Adrenal gland (tissue), 12 donors: Measurements from ENCODE around the gene EXD1. TPM values are rescaled to one million over a fixed set of nuclear protein-coding genes. Genes with fewer than 3 reads are reported as not detected.
"Not testable (repeated sequence)": the region's sequence is repeated elsewhere in the genome, so short reads cannot be mapped to it uniquely, and the experiment has no call there.

ENCODE experiments used
- DNase-seq, 7 donors: peaks; one replicate each; pipeline ENCODE4 v3.0.0-alpha.2; 2019 to 2020
- H3K27ac ChIP-seq, 5 donors: fragments of 200-600 bp; sonication (generic) in 4 of 5; 1 replicate in 3 of 5; 2 replicates in 2 of 5; pipeline versions ENCODE4 v1.5.1 to v1.8.0; 2016 to 2020; ENCODE audit warnings: mild to moderate bottlenecking in 1 of 5
- H3K27me3 ChIP-seq: fragments of 200-600 bp; 2 replicates; pipeline ENCODE4 v1.8.0; 2021
- H3K36me3 ChIP-seq, 2 donors: fragments of 200-600 bp; replicated peaks in 1 of 2; 1 replicate in 1 of 2; 2 replicates in 1 of 2; pipeline versions ENCODE4 v1.5.1 to v1.8.0; 2018 to 2022
- H3K4me1 ChIP-seq, 2 donors: fragments of 200-600 bp; replicated peaks in 1 of 2; 1 replicate in 1 of 2; 2 replicates in 1 of 2; pipeline versions ENCODE4 v1.5.1 to v1.8.0; 2018 to 2021
- H3K4me3 ChIP-seq, 4 donors: fragments of 200-600 bp; sonication (generic) in 3 of 4; one replicate each; pipeline ENCODE4 v1.5.1; 2016 to 2018
- H3K9me3 ChIP-seq, 3 donors: fragments of 200-600 bp; sonication (generic) in 1 of 3; replicated peaks in 1 of 3; 1 replicate in 2 of 3; 2 replicates in 1 of 3; pipeline versions ENCODE4 v1.5.1 to v1.8.0; 2016 to 2021
- POLR2A ChIP-seq, 2 donors: fragments of 450-650 bp; IDR thresholded peaks; one replicate each; pipeline ENCODE4 v1.6.1; 2017; ENCODE audit warnings: antibody characterized with exemption in 2 of 2, mild to moderate bottlenecking in 2 of 2, moderate library complexity in 1 of 2
- WGBS, 4 donors: extraction: QIAGEN DNeasy Blood & Tissue Kit in 2 of 4; methylation state at CpG; one replicate each; pipeline versions ENCODE4 v1.1.5 to v1.1.7; 2013 to 2017; 5-methylcytosine and 5-hydroxymethylcytosine counted together
- intact Hi-C, 2 donors: fragments of 100-400 bp; cut with DNase I; formaldehyde crosslinking; loops; one replicate each; pipeline versions ENCODE4 v1.14.1 to v1.15.0; 2022 to 2023
- polyA plus RNA-seq, 3 donors: library from polyadenylated mRNA; stranded (reverse); fragments of 200-250 nt in 2 of 3; fragments of 350-450 nt in 1 of 3; fragmentation: Illumina TruSeq in 1 of 3; extraction: RNeasy Lipid Tissue Mini Kit (QIAGEN cat#74804) in 1 of 3; gene quantifications; one replicate each; pipeline ENCODE4 v1.2.3, GENCODE V29; 2013 to 2014
- total RNA-seq, 9 donors: library from RNA; depleted of rRNA in 4 of 9; stranded (reverse); fragments of >200 nt in 4 of 9; fragments of 120-200 nt in 1 of 9; fragmentation: NEBNext Ultra II Directional in 1 of 9; extraction: Animal tissue kit (Norgen Biotek cat#: 25700) in 1 of 9; gene quantifications; one replicate each; pipeline versions ENCODE4 v1.1.0 to v1.2.4, GENCODE V29; 2013 to 2023
- TF ChIP-seq, protein P1 (sequence below), 6 experiments: fragments of 450-650 bp in 4 of 6; fragments of 200-600 bp in 2 of 6; sonication (generic) in 1 of 6; IDR thresholded peaks; 1 replicate in 5 of 6; 2 replicates in 1 of 6; pipeline versions ENCODE4 v1.5.1 to v1.8.0; 2016 to 2021; ENCODE audit warnings: antibody characterized with exemption in 6 of 6, mild to moderate bottlenecking in 2 of 6, moderate library complexity in 1 of 6
- donor health status: healthy with polysubstance abuse.
- donor health status: Bipolar disorder and iron deficiency.
- donor health status: DM: yes; HTN: yes; CAD: no.
- donor health status: DM: no; HTN: no; CAD: no.
- donor health status: DM: no; HTN: no; CAD: no.
- donor health status: DM: yes; HTN: yes; CAD: no.

The EXD1 gene
- total and polyA plus RNA-seq, 12 donors, result 0.11 TPM; not detected in 11

DNA sequence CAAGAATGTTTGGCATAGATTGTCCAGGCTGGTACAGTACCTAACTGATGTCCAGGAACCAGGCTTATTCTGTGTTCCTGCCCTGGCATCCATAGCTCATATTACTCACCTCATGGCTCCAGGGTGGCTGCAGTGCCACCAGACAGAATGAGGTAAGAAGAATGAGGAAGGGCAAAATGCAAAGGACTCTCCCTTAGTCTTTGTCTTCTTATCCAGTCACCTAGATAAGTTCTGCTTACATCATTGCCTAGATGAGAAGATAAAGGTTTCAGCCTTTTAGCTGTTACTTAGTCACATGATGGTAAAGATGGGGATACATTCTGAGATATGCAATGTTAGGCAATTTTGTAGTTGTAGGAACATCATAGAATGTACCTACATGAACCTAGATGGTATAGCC, 46.3 kb upstream of the EXD1 start:
- no peak overlapping the region for H3K27ac ChIP-seq
- DNase-seq, result peak in 1 of 7 donors; percentile 6
- no peaks in the 10 kb centered on the region for H3K9me3 ChIP-seq
- no peaks in the 10 kb centered on the region for H3K27me3 ChIP-seq
- H3K4me1 ChIP-seq, result no peaks in the 10 kb centered on the region
- no peak overlapping the region for H3K4me3 ChIP-seq
- no peak for TF ChIP-seq POLR2A (IDR thresholded peaks at IDR 0.05)
- TF ChIP-seq, protein P1, sequence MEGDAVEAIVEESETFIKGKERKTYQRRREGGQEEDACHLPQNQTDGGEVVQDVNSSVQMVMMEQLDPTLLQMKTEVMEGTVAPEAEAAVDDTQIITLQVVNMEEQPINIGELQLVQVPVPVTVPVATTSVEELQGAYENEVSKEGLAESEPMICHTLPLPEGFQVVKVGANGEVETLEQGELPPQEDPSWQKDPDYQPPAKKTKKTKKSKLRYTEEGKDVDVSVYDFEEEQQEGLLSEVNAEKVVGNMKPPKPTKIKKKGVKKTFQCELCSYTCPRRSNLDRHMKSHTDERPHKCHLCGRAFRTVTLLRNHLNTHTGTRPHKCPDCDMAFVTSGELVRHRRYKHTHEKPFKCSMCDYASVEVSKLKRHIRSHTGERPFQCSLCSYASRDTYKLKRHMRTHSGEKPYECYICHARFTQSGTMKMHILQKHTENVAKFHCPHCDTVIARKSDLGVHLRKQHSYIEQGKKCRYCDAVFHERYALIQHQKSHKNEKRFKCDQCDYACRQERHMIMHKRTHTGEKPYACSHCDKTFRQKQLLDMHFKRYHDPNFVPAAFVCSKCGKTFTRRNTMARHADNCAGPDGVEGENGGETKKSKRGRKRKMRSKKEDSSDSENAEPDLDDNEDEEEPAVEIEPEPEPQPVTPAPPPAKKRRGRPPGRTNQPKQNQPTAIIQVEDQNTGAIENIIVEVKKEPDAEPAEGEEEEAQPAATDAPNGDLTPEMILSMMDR (IDR thresholded peaks at IDR 0.05), result no peak
- peaks cover 0 to 56% of the 10 kb centered on the region in 2 donors for H3K36me3 ChIP-seq
- intact Hi-C loops, result no loop called here

DNA sequence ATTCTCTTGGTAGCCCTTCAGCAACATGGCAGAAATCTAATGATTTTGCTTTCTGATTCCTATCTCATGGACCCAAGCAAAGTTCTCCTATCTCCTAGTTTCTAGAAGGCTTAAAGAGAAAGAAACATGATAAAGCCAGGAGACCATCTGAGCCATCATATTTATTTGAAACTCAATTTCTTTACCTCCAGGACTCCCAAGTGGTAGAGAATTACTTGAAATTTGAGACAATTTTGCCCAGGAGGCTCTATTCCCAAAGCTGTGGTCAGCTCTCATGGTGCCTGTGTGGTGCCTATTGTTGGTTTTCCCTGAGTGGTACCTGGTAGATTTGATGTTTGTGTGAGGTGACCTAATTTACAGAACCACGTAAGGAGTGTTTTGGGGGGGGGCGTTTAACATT, 39.3 kb upstream of the EXD1 start:
- Histone ChIP-seq H3K4me1 (no peaks in the 10 kb centered on the region), H3K4me3 (no peak overlapping the region), H3K9me3 (no peaks in the 10 kb centered on the region), H3K27me3 (no peaks in the 10 kb centered on the region), H3K27ac (no peak overlapping the region), H3K36me3 (peaks cover 0 to 49% of the 10 kb centered on the region in 2 donors)
- TF ChIP-seq, protein P1 (IDR thresholded peaks at IDR 0.05), result no peak
- TF ChIP-seq POLR2A (IDR thresholded peaks at IDR 0.05), result no peak
- peak in 2 of 7 donors; percentile 2 to 21 for DNase-seq
- intact Hi-C loops, result no loop called here
- WGBS, 4 donors, result 91 to 95% (median 92%) methylated on average over 2 of the region's 2 CpGs

DNA sequence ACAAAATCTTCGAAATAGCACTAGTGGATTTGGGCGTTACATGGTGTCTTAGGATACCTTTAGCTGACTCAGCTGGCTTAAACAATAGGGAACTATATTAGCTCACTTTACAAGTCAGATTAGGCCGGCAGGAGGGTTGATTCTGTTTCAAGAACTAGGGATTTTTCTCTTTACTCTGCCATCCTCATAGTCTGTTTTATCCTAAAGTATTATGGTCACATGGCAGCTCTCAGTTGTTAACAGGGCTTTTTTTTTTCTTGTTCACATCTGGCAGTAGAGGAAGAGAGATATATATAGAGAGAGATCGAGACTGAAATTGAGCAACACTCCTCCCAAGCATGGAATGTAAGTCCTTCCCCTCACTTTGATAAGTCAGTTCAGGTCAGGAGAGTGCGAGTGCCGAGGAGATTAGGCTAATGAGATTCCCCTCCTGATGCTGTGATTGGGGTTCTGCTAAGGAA, 33.4 kb upstream of the EXD1 start:
- WGBS, 4 donors, result 40 to 47% (median 42%) methylated on average over 6 of the region's 6 CpGs
- Histone ChIP-seq H3K4me1 (peaks cover 21 to 22% of the 10 kb centered on the region in 2 donors), H3K9me3 (no peaks in the 10 kb centered on the region), H3K36me3 (peaks cover 0 to 24% of the 10 kb centered on the region in 2 donors), H3K27ac (peak overlapping the region; percentile 17 to 47 (median 31)), H3K27me3 (no peaks in the 10 kb centered on the region), H3K4me3 (no peak overlapping the region)
- intact Hi-C loops, result no loop called here
- DNase-seq, result peak in 2 of 7 donors; percentile 51 to 57
- no peak for TF ChIP-seq POLR2A (IDR thresholded peaks at IDR 0.05)
- TF ChIP-seq, protein P1 (IDR thresholded peaks at IDR 0.05), result no peak

DNA sequence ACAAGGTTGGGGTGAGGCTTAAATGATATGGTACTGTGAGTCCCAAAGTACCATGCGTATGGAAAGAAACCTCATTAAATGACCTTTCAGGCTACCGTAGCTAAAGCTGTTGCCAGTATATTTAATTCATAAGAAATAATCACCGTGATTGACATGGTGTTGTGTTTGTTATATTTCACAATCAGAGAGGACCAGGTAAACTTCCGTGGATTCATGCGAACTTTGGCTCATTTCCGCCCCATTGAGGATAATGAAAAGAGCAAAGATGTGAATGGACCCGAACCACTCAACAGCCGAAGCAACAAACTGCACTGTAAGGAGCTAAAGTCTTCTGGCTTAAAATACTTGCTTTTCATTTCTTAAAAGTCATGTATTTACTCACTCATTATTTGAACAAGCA, 32.0 kb upstream of the EXD1 start:
- no peak overlapping the region for H3K4me3 ChIP-seq
- H3K36me3 ChIP-seq, result peaks cover 0 to 29% of the 10 kb centered on the region in 2 donors
- H3K4me1 ChIP-seq, result peaks cover 24 to 27% of the 10 kb centered on the region in 2 donors
- no peak overlapping the region for H3K27ac ChIP-seq
- TF ChIP-seq POLR2A (IDR thresholded peaks at IDR 0.05), result no peak
- TF ChIP-seq, protein P1 (IDR thresholded peaks at IDR 0.05), result no peak
- intact Hi-C loops, result no loop called here
- WGBS, 4 donors, result 97 to 98% (median 97%) methylated on average over 8 of the region's 8 CpGs
- peak in 1 of 7 donors; percentile 11 for DNase-seq
- no peaks in the 10 kb centered on the region for H3K27me3 ChIP-seq
- H3K9me3 ChIP-seq, result peaks cover 0 to 5% (median 0%) of the 10 kb centered on the region in 3 donors

DNA sequence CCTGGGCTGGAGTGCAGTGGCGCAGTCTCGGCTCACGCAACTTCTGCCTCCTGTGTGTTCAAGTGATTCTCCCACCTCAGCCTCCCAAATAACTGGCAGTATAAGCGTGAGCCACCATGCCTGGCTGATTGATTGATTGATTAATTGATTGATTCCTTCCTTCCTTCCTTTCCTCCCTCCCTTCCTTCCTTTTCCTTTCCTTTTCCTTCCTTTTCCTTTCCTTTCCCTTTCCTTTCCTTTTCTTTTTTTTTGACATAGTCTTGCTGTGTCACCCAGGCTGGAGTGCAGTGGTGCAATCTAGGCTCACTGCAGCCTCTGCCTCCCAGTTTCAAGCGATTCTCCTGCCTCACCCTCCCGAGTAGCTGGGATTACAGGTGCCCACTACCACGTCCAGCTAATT, 30.4 kb upstream of the EXD1 start:
- H3K36me3 ChIP-seq, result peaks cover 0 to 18% of the 10 kb centered on the region in 2 donors
- peaks cover 24 to 27% of the 10 kb centered on the region in 2 donors for H3K4me1 ChIP-seq
- DNase-seq, H3K9me3 ChIP-seq, H3K27ac ChIP-seq, H3K27me3 ChIP-seq, intact Hi-C loops, H3K4me3 ChIP-seq: not testable (repeated sequence)
- WGBS, 4 donors, result 91 to 96% (median 96%) methylated on average over 7 of the region's 7 CpGs
